H1 (cell line): Measurements from ENCODE around the gene MBLAC1. TPM values are rescaled to one million over a fixed set of nuclear protein-coding genes. Genes with fewer than 3 reads are reported as not detected.

Experiments
- RFX5 ChIP-seq: IDR thresholded peaks from 2 replicates; pipeline ENCODE4 v1.6.1; 2011; ENCODE audit warnings: low read depth, low read length, improper control_type of control experiment, borderline replicate concordance
- SIN3A ChIP-seq, 2 experiments: IDR thresholded peaks in 1 of 2; conservative IDR thresholded peaks in 1 of 2; 2 replicates each; pipeline ENCODE4 v1.6.1; 2011 to 2012; ENCODE audit warnings: low read length in 2 of 2, improper control_type of control experiment in 1 of 2, low read depth in 1 of 2, mild to moderate bottlenecking in 1 of 2
- SIRT6 ChIP-seq: IDR thresholded peaks from one replicate; pipeline ENCODE4 v1.7.1; 2012; ENCODE audit warnings: low read length, inconsistent platforms
- ZNF274 ChIP-seq: IDR thresholded peaks from 2 replicates; pipeline ENCODE4 v1.7.0; 2012; ENCODE audit warnings: low read length, borderline replicate concordance; ENCODE audit errors: extremely low read depth
- polyA plus RNA-seq, 7 experiments: library from polyadenylated mRNA; depleted of rRNA in 3 of 7; stranded (reverse) in 5 of 7; unstranded in 2 of 7; fragments of >200 nt in 5 of 7; fragments of 200-250 nt in 2 of 7; gene quantifications; 1 replicate in 5 of 7; 2 replicates in 1 of 7; 4 replicates in 1 of 7; pipeline versions ENCODE4 v1.2.1 to v1.2.3, GENCODE V29; 2011 to 2013; ENCODE audit warnings: missing spikeins in 2 of 7, mixed read lengths in 2 of 7
- total RNA-seq: library from RNA; stranded (reverse); fragmentation: NEBNext Ultra II Directional; extraction: Animal tissue kit (Norgen Biotek cat#: 25700); gene quantifications from 2 replicates; pipeline ENCODE4 v1.2.1, GENCODE V29; 2021

Gene MBLAC1
- total and polyA plus RNA-seq, 2 of the 8 experiments (the other 6 are each of a cell fraction or from before 2014, with no cell fraction given) = 1.00 to 1.7 TPM

GRCh38 chr7:100158229-100159098, 31.7 kb downstream of the MBLAC1 start, which contains the start of gene TRAPPC14 (continued):
- TF ChIP-seq SIN3A (conservative IDR thresholded peaks at IDR 0.05 in 1 of 2, IDR thresholded peaks at IDR 0.05 in 1 of 2; ENCODE audit: low read depth in 1 of 2, low read length in 2 of 2) (peak in 1 of 2 experiments; percentile 27; a peak in 1 of 4 replicates), ZNF274 (no peak), SIRT6 (no peak), RFX5 (no peak)
- TF ChIP-seq, all 59 proteins: peak for 19
